ENCODE data around the gene P2RY13. TPM values are rescaled to one million over a fixed set of nuclear protein-coding genes. Genes with fewer than 3 reads are reported as not detected.

P2RY13 gene
- total RNA-seq, 3 donors from 2014 or later, result 0.29 to 1.9 (median 1.5) TPM

- Histone ChIP-seq H3K4me1 (ENCODE audit: low read depth) (no peaks in the 10 kb centered on the region), H3K4me3 (no peak overlapping the region), H3K36me3 (ENCODE audit: low read depth) (no peaks in the 10 kb centered on the region), H3K9me3 (no peaks in the 10 kb centered on the region)
- no peak for ATAC-seq
- no peak for DNase-seq
- intact Hi-C loops (cut with DNase I, micrococcal nuclease), result no loop called here
- TF ChIP-seq CTCF (IDR thresholded peaks at IDR 0.05), result no peak
Measured at GRCh38 chr3:151350656-151351055, 21.3 kb upstream of the P2RY13 start.

DNA sequence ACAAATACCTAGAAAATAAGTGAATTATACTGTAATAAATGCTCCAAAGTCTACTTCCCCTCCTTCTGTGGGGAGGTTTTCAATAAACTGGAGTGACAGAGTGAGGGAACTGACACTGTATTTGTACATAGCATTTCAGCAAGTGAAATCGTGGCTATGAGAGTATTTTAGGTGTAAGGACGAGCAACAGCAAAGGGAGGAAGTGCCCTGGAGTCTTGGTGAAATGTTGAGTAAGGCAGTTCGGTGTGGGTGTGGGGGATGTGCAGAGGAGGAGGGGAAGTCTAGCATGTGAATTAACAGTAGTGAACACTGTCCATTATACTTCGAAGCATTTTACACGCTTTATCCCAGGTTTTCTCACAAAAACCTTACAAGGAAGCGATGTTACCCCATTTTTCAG, 18.1 kb upstream of the P2RY13 start:
- peak; percentile 47 for ATAC-seq
- Histone ChIP-seq H3K4me3 (no peak overlapping the region), H3K36me3 (ENCODE audit: low read depth) (no peaks in the 10 kb centered on the region), H3K9me3 (no peaks in the 10 kb centered on the region), H3K4me1 (ENCODE audit: low read depth) (no peaks in the 10 kb centered on the region)
- no peak for TF ChIP-seq CTCF (IDR thresholded peaks at IDR 0.05)
- intact Hi-C loops (cut with DNase I, micrococcal nuclease), result no loop called here
- peak in 1 of 3 donors; percentile 22 for DNase-seq

GRCh38 chr3:151346292-151346691, 16.9 kb upstream of the P2RY13 start:
- ATAC-seq (peak; percentile 22), DNase-seq (no peak)
- Histone ChIP-seq H3K36me3 (ENCODE audit: low read depth) (no peaks in the 10 kb centered on the region), H3K4me3 (no peak overlapping the region), H3K4me1 (ENCODE audit: low read depth) (no peaks in the 10 kb centered on the region), H3K9me3 (no peaks in the 10 kb centered on the region)
- intact Hi-C loops (cut with DNase I, micrococcal nuclease), result no loop called here
- TF ChIP-seq CTCF (IDR thresholded peaks at IDR 0.05), result no peak

GRCh38 chr3:151345859-151346258, 16.5 kb upstream of the P2RY13 start:
- Histone ChIP-seq H3K4me3 (no peak overlapping the region), H3K4me1 (ENCODE audit: low read depth) (no peaks in the 10 kb centered on the region), H3K36me3 (ENCODE audit: low read depth) (no peaks in the 10 kb centered on the region), H3K9me3 (no peaks in the 10 kb centered on the region)
- DNase-seq (peak in 1 of 3 donors; percentile 41), ATAC-seq (peak; percentile 49)
- TF ChIP-seq CTCF (IDR thresholded peaks at IDR 0.05), result no peak
- intact Hi-C loops (cut with DNase I, micrococcal nuclease), result no loop called here

DNA sequence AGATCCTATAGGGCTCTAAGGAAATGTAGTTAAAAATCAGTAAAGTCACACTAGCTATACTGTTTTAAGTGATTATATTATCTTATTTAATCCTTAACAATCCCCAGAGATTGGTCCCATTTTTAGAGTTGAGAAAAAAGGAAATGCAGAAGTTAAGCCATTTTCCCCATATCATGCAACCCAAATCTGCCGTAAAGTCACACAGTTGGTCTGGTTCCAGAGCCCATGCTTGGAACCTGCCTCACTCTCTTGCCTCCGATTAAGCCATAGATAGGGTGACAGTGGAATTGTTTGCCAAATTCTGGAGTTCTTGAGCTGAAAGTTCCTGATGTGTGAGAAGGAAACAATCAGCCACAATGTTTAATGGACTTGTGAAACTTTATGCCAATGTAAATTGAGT, 2.3 kb upstream of the P2RY13 start:
- no peak overlapping the region for H3K4me3 ChIP-seq
- H3K4me1 ChIP-seq (ENCODE audit: low read depth), result no peaks in the 10 kb centered on the region
- ATAC-seq, result no peak
- TF ChIP-seq CTCF (IDR thresholded peaks at IDR 0.05), result no peak
- H3K9me3 ChIP-seq, result no peaks in the 10 kb centered on the region
- intact Hi-C loops (cut with DNase I, micrococcal nuclease), result no loop called here
- H3K36me3 ChIP-seq (ENCODE audit: low read depth), result no peaks in the 10 kb centered on the region
- DNase-seq, result no peak

- H3K4me3 ChIP-seq, result no peak overlapping the region
- no peaks in the 10 kb centered on the region for H3K4me1 ChIP-seq (ENCODE audit: low read depth)
- intact Hi-C loops (cut with DNase I, micrococcal nuclease), result no loop called here
- no peaks in the 10 kb centered on the region for H3K9me3 ChIP-seq
- no peak for DNase-seq
- H3K36me3 ChIP-seq (ENCODE audit: low read depth), result no peaks in the 10 kb centered on the region
- TF ChIP-seq CTCF (IDR thresholded peaks at IDR 0.05), result no peak
- ATAC-seq, result no peak
Measured at GRCh38 chr3:151330899-151331298, 1.6 kb upstream of the P2RY13 start.

Measured in mucosa of descending colon (tissue), 3 donors.